ENCODE data around the gene TMOD3.

Gene TMOD3

DNA sequence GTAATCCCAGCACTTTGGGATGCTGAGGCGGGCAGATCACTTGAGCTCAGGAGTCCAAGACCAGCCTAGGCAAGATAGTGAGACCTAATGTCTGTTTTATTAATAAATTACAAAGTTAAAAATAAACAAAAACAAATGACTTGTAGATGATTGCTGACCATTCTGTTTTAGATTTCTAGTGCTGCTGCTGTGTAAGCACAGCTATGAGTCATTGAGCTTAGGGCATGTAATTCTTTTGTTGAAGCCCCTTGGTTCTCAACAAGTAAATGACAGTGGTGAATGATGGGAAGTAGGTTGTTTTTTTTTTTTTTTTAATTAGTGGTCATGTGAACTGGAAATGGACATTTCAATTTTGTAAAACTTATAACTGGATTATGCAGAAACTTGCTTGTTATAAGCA lies 78.9 kb downstream of the TMOD3 start:
- DNase-seq (ENCODE audit: low spot score): peak; percentile 15

- DNase-seq (ENCODE audit: low spot score): no peak
Measured at GRCh38 chr15:51909584-51909983, 80.1 kb downstream of the TMOD3 start.

- DNase-seq (ENCODE audit: low spot score): no peak
Measured at GRCh38 chr15:51912528-51912927, 83.1 kb downstream of the TMOD3 start.

DNA sequence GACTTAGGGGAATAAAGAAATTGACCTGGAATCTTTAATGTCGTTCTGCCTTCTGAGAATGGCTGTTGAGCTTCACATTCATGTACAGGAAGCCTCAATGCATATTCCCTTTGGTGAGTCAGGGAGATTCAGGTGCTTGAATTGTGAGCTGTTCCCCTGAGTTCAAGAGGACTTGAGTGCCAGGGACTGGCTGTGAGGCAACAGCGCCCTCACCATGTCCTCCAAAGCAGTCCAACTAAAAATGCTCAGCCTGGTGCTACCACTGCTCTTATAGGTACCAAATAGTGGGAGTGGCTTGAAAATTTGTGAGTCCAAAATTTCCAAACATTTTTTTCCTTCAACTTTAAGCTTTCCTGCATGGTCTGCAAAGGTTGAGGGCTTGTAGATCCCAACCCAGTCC lies 88.0 kb downstream of the TMOD3 start:
- no peak for DNase-seq (ENCODE audit: low spot score)

DNA sequence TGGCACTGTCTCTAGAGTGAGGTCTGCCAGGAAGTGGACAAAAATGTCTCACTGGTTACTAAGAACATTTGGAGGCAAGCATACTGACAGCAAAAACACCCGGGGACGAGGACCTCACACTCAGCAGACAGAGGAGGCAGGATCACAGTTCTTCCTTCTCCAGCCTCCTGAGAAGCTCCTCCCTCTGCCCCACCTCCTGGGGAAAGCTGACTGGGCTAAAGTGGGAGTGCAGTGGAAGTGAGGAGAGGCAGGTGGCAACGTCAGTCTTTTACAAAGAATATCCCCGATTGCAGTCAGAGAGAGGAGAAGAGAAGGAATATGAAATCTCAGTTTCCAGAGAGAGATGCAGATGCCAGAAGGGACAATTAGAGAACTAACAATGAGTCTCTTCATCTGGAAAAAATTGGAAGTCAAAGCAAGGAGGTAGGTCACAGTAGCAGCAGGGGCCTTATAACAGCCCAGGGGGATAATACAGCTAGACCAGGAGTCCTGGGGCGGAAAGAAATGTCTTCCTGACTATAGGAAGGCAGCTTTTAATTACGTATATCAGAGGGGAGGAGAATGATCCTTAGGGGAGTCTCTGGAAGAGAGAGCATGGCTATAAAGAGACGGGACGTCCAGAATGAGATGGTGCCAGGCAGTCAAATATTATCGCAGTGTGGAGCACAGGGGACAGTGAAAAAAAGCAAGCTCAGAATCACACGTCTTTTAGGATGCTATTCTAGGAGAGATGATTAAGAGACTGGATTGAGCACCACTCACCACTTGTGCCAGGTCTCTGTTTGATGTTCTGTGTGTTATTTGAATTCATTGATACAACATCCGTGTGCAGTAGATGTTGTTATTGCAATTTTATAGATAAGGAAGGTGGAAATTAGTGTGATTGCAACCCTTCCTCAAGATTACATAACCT lies 95.0 kb downstream of the TMOD3 start:
- DNase-seq (ENCODE audit: low spot score): no peak

- no peak for DNase-seq (ENCODE audit: low spot score)
Measured at GRCh38 chr15:51926809-51927208, 97.4 kb downstream of the TMOD3 start.

- DNase-seq (ENCODE audit: low spot score): no peak
Measured at GRCh38 chr15:51931016-51931415, 101.6 kb downstream of the TMOD3 start.

- DNase-seq (ENCODE audit: low spot score): no peak
Measured at GRCh38 chr15:51931638-51932037, 102.2 kb downstream of the TMOD3 start.

- no peak for DNase-seq (ENCODE audit: low spot score)
Measured at GRCh38 chr15:51932161-51932560, 102.7 kb downstream of the TMOD3 start.

DNA sequence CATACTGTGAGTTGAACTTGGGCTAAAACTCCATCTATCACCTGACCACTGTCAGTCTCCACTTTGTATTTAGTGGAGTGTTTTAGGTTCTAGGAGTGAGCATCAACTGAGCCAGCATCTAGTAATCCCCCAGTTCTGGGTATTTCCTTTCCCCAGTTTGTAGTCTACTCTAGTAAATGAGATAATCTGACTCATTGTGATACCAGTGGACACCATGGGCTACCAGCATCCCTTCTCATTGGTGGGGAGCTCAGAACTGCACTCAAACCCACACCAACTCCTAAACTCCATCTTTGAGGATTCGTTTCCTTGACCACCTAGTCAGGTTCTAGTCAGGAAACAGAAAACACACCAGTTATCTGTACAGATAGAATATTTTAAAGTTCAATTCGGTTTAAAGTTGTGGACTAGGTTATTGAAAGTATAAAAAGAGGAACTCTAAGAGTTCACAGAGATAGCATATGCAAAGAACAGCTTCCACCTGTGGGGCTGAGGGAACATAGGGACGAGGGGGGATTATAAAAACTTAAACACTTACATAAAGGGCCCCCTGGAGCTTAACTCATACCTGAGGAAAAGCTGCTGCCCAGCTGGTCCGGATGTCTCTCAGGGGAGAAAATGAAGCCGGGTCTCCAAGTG lies 106.1 kb downstream of the TMOD3 start:
- DNase-seq (ENCODE audit: low spot score): no peak

DNA sequence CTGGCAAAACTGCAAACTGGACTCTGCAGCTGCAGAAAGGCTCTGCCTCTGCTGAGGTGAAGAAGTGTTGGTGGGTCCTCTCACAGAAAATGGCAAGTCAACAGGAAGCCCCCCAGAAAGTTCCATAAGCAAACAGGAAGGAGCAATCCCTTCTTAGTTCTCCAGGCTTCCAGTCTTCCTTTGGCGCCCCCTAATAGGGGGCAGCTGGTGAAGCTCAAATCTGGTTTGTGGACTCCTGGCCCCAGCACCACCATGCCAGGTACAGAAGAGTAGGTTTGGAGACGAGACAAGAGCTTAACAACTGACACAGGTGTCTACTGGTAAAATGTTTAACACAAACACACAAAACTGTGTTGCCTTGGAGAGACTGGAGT lies 106.6 kb downstream of the TMOD3 start:
- DNase-seq (ENCODE audit: low spot score): no peak

DNA sequence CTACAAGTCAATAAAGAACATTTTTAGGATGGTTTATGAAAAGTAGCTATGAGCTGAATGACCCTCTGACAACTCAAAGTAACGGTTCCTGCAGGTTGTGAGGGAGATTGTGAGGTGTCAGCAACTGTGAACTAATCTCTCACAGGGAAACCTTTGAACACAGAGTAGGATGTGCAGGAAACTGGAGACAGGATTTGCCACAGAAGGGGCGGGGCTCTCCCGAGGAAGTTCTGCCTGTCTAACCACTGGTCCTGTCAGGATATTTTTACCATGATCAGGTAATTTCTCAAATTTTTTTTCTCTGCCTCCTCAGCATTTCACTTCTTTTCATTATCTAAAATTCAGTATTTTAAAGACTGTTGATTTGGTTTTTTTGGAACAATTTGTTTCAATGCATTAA lies 108.8 kb downstream of the TMOD3 start:
- no peak for DNase-seq (ENCODE audit: low spot score)

- no peak for DNase-seq (ENCODE audit: low spot score)
Measured at GRCh38 chr15:51939216-51939615, 109.8 kb downstream of the TMOD3 start.

DNA sequence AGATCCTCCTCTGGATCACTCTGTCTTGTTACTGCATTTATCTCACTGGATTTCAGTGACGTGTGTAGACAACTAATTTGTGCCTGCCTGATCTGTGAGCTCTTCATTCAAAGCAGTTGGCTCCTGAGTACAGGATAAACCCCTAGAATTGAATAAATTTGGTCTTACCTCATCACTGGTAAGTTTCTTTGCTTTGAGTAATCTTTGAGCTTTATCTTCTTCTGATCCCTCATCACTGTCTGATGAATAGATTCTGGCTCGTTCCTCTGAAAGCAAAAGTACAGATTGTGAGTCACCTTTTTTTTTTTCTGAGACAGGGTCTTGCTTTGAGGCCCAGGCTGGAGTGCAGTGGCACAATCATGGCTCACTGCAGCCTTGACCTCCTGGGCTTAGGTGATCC lies 117.7 kb downstream of the TMOD3 start:
- no peak for DNase-seq (ENCODE audit: low spot score)

DNA sequence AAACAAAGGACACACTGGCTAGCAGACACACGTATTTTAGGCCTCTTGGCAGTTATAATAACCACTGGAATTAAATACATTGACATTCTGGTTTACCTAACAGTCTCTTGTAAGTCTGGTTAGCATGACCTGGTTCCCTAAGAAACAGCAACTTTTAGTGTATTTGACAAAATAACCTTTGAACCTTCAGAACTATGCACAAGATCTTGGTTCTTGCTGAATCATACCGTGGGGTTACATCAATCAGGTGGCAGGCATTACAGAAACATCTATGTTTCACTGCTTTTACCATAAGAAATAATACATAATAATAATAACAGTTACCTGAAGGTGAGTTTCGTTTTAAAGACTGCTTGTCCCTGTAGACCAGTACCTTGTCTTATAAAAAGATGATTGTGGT lies 123.4 kb downstream of the TMOD3 start:
- no peak for DNase-seq (ENCODE audit: low spot score)

DNA sequence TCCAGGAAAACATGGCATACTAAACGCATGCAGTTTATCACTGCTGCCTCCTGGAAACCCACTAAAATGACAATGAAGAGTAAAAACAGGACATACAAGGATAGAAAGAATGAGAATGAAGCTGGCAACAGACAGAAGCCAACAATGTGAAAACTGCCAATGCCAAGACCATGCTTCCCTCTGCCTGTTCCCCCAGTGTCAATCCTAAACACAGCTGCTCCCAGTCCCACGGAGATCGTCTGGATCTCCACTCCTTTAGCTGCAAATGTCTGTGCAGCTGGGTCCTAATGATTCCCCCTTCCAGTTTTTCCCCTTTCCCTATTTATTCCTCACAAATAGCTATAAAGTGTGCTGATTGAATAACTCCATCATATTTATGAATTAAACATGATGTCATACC lies 126.1 kb downstream of the TMOD3 start:
- DNase-seq (ENCODE audit: low spot score): no peak

Data from AG08395 (cell line).